Smooth muscle cell of the pulmonary artery (primary cell): ENCODE data around the gene SLC22A16. TPM values are rescaled to one million over a fixed set of nuclear protein-coding genes. Genes with fewer than 3 reads are reported as not detected.

Experiments used
- total RNA-seq: library from RNA; depleted of rRNA; stranded (reverse); fragments of >200 nt; gene quantifications from 2 replicates; pipeline ENCODE4 v1.2.3, GENCODE V29; 2014

The SLC22A16 gene, protein sequence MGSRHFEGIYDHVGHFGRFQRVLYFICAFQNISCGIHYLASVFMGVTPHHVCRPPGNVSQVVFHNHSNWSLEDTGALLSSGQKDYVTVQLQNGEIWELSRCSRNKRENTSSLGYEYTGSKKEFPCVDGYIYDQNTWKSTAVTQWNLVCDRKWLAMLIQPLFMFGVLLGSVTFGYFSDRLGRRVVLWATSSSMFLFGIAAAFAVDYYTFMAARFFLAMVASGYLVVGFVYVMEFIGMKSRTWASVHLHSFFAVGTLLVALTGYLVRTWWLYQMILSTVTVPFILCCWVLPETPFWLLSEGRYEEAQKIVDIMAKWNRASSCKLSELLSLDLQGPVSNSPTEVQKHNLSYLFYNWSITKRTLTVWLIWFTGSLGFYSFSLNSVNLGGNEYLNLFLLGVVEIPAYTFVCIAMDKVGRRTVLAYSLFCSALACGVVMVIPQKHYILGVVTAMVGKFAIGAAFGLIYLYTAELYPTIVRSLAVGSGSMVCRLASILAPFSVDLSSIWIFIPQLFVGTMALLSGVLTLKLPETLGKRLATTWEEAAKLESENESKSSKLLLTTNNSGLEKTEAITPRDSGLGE
- total RNA-seq, result not detected in 2 replicates

DNA sequence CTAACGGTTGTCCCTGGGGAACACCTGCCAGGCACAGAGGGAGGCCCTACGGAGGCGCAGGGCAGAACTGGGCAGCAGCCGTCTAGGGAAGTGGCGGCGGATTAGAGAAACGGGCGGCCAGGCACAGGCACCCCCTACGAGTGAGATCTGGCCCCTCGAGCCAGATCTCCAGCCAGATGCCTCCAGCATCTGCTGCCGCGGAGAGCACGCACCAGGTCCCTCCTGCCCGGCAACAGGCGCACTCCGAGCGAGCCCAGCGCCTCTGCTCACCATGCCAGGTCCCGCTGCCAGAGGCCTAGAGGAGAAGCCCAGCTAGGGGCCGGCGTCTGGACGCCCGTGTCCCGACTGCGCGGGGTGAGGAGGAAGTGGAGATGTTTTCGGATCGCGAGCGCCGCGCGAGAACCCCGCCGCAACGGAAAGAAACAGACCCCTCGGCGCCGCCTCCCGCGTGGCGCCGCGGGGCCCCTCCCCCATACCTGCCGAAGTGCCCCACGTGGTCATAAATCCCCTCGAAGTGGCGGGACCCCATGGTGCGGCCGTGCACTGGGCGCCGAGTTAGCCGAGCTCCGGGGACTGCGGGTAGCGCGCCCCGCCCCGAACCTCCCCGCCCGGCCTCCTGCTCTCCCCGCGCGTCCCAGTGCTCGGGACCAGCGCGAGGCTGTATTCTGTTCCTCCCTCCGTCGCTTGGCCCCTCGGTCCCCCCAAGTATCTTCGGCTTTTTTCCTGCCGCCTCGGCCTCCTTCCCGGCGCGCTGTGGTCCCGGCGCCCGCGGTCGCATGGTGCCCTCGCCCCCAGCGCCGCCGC is at the start of gene SLC22A16:
SLC22A16 (minus strand) TSS at position 568 of the 804 bp plus-strand sequence; CDS start at position 529, 39 bp downstream.

DNA sequence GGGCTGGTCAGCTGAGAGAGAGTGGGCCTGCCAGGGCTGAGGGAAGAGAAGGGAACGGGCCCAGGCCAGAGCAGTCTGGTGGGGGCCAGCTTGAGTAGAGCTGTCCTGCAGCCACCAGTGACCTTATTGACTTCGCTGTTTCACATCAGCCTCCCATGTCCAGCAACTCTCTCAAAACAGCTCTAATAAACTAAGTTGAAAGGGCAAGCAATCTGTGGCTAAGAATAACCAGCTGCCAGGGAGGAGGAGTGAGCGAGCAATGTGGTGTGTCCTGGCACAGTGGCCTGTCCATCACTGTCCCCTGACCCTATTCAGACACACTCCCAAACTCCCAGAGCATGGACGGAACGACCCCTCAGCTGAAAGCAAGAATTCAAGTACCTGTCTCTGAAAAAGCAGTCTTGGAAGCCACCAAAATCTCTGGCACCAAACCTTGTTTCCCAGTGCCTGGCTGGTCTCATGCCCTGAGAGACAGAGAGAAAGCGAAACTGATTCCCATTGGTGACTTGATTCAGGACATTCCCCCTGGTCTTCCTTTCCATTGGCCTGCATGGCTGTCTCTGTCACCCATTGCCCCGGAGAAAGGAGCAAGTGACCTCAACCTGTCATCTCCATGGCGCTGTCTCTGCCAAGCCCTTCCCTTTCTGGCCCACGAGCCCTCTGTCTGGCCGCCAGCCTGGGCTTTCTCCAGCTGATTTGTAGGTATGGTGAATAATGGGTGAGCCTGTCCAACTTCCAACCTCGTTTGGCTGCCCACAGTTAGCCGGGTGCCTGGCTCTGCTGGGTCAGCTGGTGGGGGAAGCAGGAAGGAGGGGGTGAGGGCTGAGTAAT is 61.1 kb downstream of the SLC22A16 start, which contains the start of gene DDO:
DDO (minus strand) TSS at position 490 of the 831 bp plus-strand sequence. CDS start 2,113 bp downstream, outside the sequence.

Other genes starting within 250 kb of the SLC22A16 start
- 0.26 and 0.52 TPM in 2 replicates for gene METTL24, start 118.3 kb downstream of the SLC22A16 start, total RNA-seq
- gene DDO, start 61.0 kb downstream of the SLC22A16 start, total RNA-seq, result 3.6 and 5.9 TPM in 2 replicates